PC-9 (cell line): ENCODE results near the gene KIRREL2. TPM values are rescaled to one million over a fixed set of nuclear protein-coding genes. Genes with fewer than 3 reads are reported as not detected.

Source experiments
- BruUV-seq: library from RNA; stranded (reverse); fragments of 400-500 nt; replicated peaks from 2 replicates; lab custom pipeline; 2021; lab: Mats Ljungman, UMichigan
- CTCF ChIA-PET: fragments of 300-600 bp; sonication (Branson Sonifier 250); formaldehyde crosslinking; loops from one replicate; lab custom pipeline; 2022; ENCODE audit warnings: antibody characterized with exemption; lab: Charles Lee
- POLR2A ChIA-PET: fragments of 300-600 bp; sonication (Branson Sonifier 250); formaldehyde crosslinking; loops from one replicate; lab custom pipeline; 2022; ENCODE audit warnings: antibody characterized with exemption; ENCODE audit not compliant: unreplicated experiment; lab: Charles Lee
- DNase-seq, 2 experiments: peaks; one replicate each; pipeline versions ENCODE4 v3.0.0 to v3.0.0-alpha.2; 2015 to 2022; ENCODE audit warnings: mixed read lengths in 1 of 2
- H2AFZ ChIP-seq: fragments of 200-600 bp; sonication (generic); 2 replicates; pipeline ENCODE4 v1.8.1; 2017; ENCODE audit warnings: antibody characterized with exemption
- H3F3A ChIP-seq: fragments of 200-600 bp; sonication (generic); 2 replicates; pipeline ENCODE4 v1.8.1; 2017; ENCODE audit warnings: antibody characterized with exemption, mild to moderate bottlenecking, low read depth; ENCODE audit not compliant: insufficient read depth
- H3K27ac ChIP-seq: fragments of 200-600 bp; sonication (generic); 2 replicates; pipeline ENCODE4 v1.6.1; 2016; ENCODE audit warnings: mixed run types
- H3K27me3 ChIP-seq: fragments of 200-600 bp; sonication (generic); 2 replicates; pipeline ENCODE4 v1.6.1; 2016; ENCODE audit warnings: low read depth, mixed run types; ENCODE audit not compliant: insufficient read depth
- H3K36me3 ChIP-seq: fragments of 200-600 bp; sonication (generic); 2 replicates; pipeline ENCODE4 v1.6.1; 2016; ENCODE audit warnings: low read depth, mixed run types
- H3K4me1 ChIP-seq: fragments of 200-600 bp; sonication (generic); replicated peaks from 2 replicates; pipeline ENCODE4 v1.6.1; 2016; ENCODE audit warnings: mixed run types; ENCODE audit not compliant: insufficient read depth
- H3K4me2 ChIP-seq: fragments of 200-600 bp; sonication (generic); 2 replicates; pipeline ENCODE4 v1.6.1; 2017; ENCODE audit warnings: mixed run types
- H3K4me3 ChIP-seq: fragments of 200-600 bp; sonication (generic); 2 replicates; pipeline ENCODE4 v1.6.1; 2016; ENCODE audit warnings: mixed run types
- H3K79me2 ChIP-seq: fragments of 200-600 bp; sonication (generic); 2 replicates; pipeline ENCODE4 v1.6.1; 2017; ENCODE audit warnings: low read depth, mixed run types
- H3K9me2 ChIP-seq: fragments of 200-600 bp; sonication (generic); 2 replicates; pipeline ENCODE4 v1.8.1; 2017; ENCODE audit warnings: mild to moderate bottlenecking; ENCODE audit not compliant: insufficient read depth
- H3K9me3 ChIP-seq: fragments of 200-600 bp; sonication (generic); 2 replicates; pipeline ENCODE4 v1.8.1; 2016; ENCODE audit warnings: low read depth; ENCODE audit not compliant: insufficient read depth
- H4K20me1 ChIP-seq: fragments of 200-600 bp; sonication (generic); 2 replicates; pipeline ENCODE4 v1.8.1; 2017; ENCODE audit not compliant: insufficient read depth
- CTCF ChIP-seq: fragments of 200-600 bp; sonication (generic); conservative IDR thresholded peaks from 2 replicates; pipeline ENCODE4 v1.6.1; 2017; ENCODE audit warnings: mixed run types, antibody characterized with exemption, mild to moderate bottlenecking, moderate library complexity
- EZH2 ChIP-seq: fragments of 200-600 bp; sonication (generic); IDR thresholded peaks from 2 replicates; pipeline ENCODE4 v1.8.0; 2017; ENCODE audit warnings: antibody characterized with exemption, low read depth
- intact Hi-C: fragments of 100-400 bp; cut with micrococcal nuclease; formaldehyde crosslinking; loops from one replicate; pipeline ENCODE4 v1.10.0; 2022; ENCODE audit not compliant: unreplicated experiment
- total RNA-seq: library from RNA; stranded (reverse); gene quantifications from 2 replicates; pipeline ENCODE4 v1.2.3, GENCODE V29; 2021

KIRREL2 gene
- total RNA-seq, 1 experiment from 2014 or later = not detected

- TF ChIP-seq CTCF (no peak), EZH2 (no peak)
- Histone ChIP-seq H3K27ac (no peak overlapping the region), H3K79me2 (no peaks in the 10 kb centered on the region), H3F3A (no peaks in the 10 kb centered on the region), H3K27me3 (peaks cover 51% of the 10 kb centered on the region), H4K20me1 (no peaks in the 10 kb centered on the region), H3K9me2 (no peaks in the 10 kb centered on the region), H2AFZ (no peak overlapping the region), H3K4me1 (no peaks in the 10 kb centered on the region), H3K4me2 (no peak overlapping the region), H3K4me3 (no peak overlapping the region), H3K36me3 (no peaks in the 10 kb centered on the region), H3K9me3 (no peaks in the 10 kb centered on the region)
- intact Hi-C loops = no loop called here
- CTCF ChIA-PET = interaction anchor here (0.8 kb wide), 1 partner anchor 52 kb away, joined by 6 read pairs; no protein-coding TSS in a partner anchor
- BruUV-seq = no TSS peak
- POLR2A ChIA-PET = interaction anchor here (0.5 kb wide), 1 partner anchor 105 kb away, joined by 26 read pairs; no protein-coding TSS in a partner anchor
- no peak for DNase-seq
Measured at GRCh38 chr19:35879068-35879467, 22.4 kb downstream of the KIRREL2 start.

- Histone ChIP-seq H3K9me2 (no peaks in the 10 kb centered on the region), H3K36me3 (no peaks in the 10 kb centered on the region), H3K27ac (no peak overlapping the region), H3K9me3 (no peaks in the 10 kb centered on the region), H2AFZ (no peak overlapping the region), H3K4me1 (no peaks in the 10 kb centered on the region), H4K20me1 (no peaks in the 10 kb centered on the region), H3K27me3 (peaks cover 43% of the 10 kb centered on the region), H3F3A (no peaks in the 10 kb centered on the region), H3K4me2 (no peak overlapping the region; the same call in 1 of the 2 replicates), H3K4me3 (no peak overlapping the region), H3K79me2 (no peaks in the 10 kb centered on the region)
- BruUV-seq = no TSS peak
- no peak for TF ChIP-seq CTCF
- CTCF ChIA-PET = interaction anchor here (0.8 kb wide), 1 partner anchor 51 kb away, joined by 6 read pairs; no protein-coding TSS in a partner anchor
- intact Hi-C loops = no loop called here
- peak; percentile 73 to 87 for DNase-seq
- POLR2A ChIA-PET = no interaction called here
Measured at GRCh38 chr19:35879770-35880317, 23.1 kb downstream of the KIRREL2 start.

- ChIA-PET POLR2A (interaction anchor here (0.6 kb wide), 2 partner anchors 159 to 328 kb away, joined by 3 to 17 read pairs; no protein-coding TSS in a partner anchor), CTCF (interaction anchor here (2.1 kb wide), 1 partner anchor 49 kb away, joined by 7 read pairs; no protein-coding TSS in a partner anchor)
- Histone ChIP-seq H3K4me2 (no peak overlapping the region), H3K9me2 (no peaks in the 10 kb centered on the region), H3K4me1 (no peaks in the 10 kb centered on the region), H4K20me1 (no peaks in the 10 kb centered on the region), H3K79me2 (no peaks in the 10 kb centered on the region), H3K36me3 (no peaks in the 10 kb centered on the region), H3K27ac (no peak overlapping the region), H2AFZ (no peak overlapping the region), H3K4me3 (no peak overlapping the region), H3F3A (no peaks in the 10 kb centered on the region), H3K27me3 (peaks cover 23% of the 10 kb centered on the region), H3K9me3 (no peaks in the 10 kb centered on the region)
- DNase-seq = peak in 1 of 2 experiments; percentile 33
- BruUV-seq = no TSS peak
- intact Hi-C loops = loop anchor here (1.0 kb wide), 1 partner anchor 49 kb away; no protein-coding TSS in a partner anchor
- TF ChIP-seq CTCF = peak; percentile 74
- TF ChIP-seq EZH2 = no peak
Measured at GRCh38 chr19:35882114-35882832, 25.6 kb downstream of the KIRREL2 start.
